ENCODE results near the gene CR1.
"Not testable (repeated sequence)": the region's sequence is repeated elsewhere in the genome, so short reads cannot be mapped to it uniquely, and the experiment has no call there.

CR1 gene

DNA sequence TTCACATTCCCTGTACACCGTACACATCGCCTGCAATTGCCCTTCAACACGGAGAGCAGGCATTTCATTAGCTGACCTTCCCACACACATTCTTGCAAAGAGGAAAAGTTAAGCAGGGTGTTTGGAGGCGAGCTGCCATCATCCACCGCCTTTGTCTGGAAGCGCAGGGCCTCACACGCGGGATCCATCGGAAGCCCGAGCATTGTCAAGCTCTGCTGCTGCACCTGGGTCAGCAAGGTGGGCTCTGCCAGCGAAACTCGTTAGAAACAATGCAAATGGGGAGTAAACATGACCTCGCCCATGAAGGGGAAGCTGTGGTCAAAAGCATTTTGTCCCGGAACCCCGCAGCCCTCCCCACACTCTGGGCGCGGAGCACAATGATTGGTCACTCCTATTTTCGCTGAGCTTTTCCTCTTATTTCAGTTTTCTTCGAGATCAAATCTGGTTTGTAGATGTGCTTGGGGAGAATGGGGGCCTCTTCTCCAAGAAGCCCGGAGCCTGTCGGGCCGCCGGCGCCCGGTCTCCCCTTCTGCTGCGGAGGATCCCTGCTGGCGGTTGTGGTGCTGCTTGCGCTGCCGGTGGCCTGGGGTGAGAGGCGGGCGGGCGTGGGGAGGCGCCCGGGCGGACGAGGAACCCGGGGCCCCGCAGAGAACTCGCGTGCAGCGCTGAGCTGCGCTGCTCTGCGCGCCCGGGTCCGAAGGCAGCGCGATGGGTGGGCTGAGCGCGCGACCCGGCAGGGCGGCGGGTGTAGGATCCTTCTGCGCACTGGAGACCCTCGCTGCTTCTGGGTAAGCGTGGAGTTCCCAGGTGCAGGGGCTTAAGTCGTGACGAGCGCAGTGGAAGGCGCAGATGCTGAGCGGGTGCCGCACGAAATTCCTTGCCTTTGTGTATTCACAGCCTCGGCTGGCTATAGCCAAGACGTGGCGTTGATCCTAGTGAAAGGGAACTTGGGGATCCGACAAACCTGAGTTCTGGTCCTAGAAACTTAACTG, at the start of gene CR1:
CR1 (plus strand) TSS at position 357 of the 992 bp plus-strand sequence; CDS start at position 468, 111 bp downstream.
- DNase-seq: peak; percentile 56

DNA sequence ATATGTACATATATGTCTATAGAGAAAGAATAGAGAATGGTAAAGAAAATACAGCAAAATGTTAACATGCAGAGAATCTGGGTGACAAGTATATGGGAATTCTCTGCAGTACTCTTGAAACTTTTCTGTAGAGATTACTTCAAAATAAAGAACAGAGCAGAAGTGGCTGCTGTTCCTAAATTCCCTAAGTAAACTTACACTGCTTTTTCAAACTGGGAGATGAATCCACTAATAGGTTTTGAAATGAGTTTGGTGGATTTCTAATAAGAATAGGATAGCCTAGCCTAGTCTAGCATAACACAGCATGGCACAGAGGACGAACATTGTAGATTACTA, 42.3 kb upstream of the CR1 start:
- DNase-seq: no peak

DNA sequence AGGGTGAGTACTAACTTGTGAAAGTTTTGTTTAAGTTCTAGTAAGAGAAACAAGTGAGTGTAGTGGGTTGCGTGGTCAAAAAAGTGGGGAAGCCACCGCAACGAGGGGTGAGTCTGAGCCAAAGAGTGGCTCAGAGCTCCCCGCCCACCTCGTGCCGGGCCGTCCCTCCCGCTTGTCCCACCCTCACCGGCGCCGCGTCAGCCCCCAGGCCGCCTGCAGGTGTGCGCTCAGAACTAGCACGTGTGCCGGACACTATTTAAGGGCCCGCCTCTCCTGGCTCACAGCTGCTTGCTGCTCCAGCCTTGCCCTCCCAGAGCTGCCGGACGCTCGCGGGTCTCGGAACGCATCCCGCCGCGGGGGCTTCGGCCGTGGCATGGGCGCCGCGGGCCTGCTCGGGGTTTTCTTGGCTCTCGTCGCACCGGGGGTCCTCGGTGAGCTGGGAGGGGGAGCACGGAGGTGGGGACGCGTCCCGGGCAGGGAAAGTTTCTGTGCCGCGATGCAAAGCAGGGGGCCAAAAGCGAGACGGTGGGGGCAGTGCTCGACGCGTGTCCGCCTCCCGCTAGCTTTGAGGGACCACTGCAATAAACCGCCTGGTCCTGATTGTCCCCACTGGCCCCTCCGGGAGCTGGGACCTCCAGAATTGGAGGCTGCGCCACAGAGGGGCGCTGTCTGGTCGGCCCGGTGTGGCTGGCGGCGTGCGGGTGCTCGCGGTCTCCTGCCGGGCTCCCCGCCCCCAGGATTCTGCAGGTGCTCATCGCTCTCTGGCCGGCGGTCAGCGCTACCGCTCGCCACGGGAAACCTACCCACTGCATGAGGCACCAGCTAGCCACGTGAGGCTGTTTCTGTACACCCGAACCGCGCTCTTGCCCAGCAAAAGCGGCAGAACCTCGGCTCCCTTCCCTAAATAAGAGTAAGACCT, 41.7 kb upstream of the CR1 start, which contains the start of gene CR2:
CR2 (plus strand) TSS at position 283 of the 919 bp plus-strand sequence; CDS start at position 374, 91 bp downstream.
- DNase-seq: no peak

DNA sequence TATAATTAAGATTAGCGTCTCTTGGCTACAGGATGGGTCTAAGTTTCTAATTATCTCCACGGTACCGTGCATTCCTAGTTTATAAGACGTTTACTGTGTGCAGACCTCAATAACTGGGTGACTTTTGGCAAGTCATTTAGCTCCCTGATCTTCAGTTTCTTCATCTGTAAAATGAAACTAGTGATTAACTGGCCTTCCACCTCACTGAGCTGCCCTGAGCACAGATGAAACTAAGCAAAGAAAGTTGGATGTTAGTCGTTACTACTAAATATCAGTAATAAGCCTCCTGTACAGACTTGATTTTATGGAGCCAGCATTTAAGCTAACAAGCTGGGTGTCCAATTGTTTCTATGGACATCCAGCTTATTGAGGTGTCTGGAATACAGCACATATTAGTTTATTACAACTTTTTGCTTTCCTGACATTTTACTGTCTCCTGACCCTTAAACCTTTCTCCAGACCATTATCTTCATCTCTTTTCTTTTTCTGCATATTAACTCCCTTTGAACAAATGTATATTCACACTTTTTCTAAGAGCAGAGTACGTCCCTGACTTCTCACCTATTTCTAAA, 40.7 kb upstream of the CR1 start:
- DNase-seq: no peak

DNA sequence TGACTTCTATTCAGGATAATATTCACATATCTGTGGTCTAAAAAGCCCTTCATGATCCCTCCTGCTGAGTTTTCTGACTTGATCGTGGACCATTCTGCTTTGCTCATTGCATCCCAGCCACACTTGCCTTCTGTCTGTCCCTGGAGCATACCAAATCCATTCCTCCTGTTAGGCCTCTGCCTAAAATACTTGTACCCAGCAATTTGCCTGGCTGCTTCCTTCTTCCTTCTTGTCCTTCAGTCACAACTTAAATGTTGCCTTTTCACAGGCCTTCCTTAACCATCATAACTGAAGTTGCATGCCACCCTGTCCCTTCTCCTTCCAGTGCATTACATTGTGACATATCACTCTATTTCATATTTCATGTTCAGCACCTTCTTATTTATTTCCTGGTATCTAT, 37.5 kb upstream of the CR1 start:
- no peak for DNase-seq

DNA sequence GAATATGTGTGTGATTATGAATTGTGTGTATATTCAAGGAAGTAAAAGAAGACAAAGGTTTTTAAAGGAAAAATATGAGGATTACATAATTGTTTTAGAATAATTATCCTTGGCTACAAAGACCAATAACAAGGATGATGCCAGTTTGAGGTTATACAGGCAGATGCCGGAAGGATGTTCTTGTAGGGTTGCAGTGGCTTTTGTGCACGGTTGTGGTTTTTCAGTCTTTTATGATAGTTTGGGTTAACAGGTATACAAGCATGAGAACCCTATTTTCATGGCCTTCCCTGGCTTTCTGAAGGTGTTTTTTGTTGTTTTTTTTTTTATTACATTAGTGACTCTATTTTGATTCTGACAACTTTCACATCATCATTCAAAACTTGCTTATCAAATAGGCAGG, 36.9 kb upstream of the CR1 start:
- no peak for DNase-seq

DNA sequence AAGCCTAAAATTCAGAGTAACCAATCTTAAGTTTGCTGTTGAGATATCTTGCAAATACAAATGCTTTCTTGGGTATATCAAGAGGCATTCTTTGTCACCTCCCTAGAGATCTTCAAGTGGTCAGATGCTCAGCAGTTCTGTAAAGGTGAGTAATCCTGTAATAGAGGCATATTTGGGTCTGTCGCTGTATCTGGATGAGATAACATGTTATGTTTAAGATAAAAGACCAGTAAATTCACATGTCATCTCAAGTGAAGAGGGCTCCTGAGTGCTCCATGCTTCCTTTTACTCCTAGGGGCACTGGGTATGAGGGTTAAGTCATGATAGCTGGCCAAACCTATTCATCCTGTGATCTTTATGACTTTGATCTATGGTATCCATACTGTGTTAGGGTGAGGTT, 34.3 kb upstream of the CR1 start:
- no peak for DNase-seq

DNA sequence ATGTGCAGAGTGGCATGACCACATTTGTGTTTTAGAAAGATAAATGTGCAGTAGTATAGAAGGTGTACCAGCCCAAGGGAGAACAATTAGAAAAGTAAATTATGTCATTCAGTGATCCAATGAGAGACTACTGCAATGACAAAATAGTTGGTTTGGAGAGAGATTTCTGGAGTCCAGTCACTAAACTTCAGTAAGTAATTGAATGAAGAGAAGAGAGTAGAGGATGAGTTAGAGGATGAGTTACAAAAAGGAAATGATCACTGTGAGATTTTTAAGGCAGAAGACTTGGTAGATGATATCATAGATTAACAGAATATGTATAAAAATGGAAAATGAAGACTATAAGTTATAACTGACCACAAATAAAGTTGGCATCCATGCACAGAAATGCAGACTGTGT, 33.4 kb upstream of the CR1 start:
- DNase-seq: no peak

DNA sequence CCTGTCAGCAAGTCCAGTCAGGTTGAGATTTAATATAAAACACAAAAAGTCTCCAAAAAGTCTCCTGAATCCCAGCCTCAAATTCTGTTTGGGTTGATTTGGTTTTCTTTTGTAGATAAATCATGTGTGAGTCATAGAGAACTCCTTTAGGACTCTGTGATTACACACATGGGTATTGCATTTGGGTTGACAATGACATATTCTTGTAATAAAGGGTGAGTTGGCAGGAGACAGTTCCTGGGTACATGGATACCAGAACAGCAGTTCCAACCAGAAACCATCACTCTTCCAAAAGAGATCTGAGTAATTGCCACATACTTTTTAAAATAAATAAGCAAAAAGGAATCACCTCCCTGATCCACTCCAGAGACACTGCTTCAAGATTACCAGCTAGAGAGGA, 32.9 kb upstream of the CR1 start:
- no peak for DNase-seq

DNA sequence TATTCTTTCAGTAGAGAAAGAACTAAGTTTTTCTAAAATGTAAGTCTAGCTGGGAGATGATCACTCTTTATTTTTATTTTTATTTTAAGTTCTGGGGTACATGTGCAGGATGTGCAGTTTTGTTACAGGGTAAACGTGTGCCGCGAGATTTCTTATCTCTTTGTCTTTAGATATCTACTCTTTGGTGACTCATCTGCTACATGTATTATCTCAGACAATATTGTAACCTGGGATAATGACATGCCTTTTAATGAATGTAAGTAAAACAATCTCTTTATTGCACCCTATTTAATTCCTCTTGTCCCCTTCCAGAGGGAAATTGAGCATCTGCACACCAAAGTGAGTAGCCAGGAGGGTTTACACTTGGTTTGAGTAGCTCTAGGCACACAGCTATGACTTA, 32.4 kb upstream of the CR1 start:
- DNase-seq: no peak

DNA sequence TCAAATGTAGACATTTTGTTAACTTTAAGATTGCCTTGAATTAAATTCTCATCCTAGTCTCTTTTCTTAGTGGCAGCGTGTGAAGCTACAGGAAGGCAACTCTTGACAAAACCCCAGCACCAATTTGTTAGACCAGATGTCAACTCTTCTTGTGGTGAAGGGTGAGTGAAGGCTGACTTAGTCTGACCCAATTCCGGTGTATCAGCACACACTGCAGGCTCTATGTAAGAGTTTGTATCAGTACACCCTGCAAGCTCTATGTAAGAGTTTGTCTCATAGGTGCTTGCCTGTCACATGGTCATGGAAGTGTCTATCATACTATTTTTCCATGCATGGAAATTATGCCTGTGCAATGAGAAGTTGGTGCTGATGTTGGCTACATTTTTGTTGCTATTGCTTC, 25.0 kb upstream of the CR1 start:
- no peak for DNase-seq

DNA sequence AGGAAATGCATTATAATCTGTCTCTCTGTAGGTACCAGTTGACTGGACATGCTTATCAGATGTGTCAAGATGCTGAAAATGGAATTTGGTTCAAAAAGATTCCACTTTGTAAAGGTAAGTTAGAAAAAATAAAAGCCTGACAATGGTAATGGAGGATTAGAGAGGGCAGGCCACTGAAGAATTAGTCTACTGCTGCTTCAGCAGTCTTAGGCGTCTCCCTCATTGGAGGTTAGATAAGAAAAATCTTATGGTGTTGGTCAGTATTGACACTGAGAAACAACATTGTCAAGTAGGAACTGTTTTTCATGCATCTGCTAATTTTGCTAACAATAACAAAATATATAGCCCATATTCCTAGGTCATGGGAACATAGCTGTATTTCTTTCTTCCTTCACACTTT, 21.7 kb upstream of the CR1 start:
- DNase-seq: no peak

DNA sequence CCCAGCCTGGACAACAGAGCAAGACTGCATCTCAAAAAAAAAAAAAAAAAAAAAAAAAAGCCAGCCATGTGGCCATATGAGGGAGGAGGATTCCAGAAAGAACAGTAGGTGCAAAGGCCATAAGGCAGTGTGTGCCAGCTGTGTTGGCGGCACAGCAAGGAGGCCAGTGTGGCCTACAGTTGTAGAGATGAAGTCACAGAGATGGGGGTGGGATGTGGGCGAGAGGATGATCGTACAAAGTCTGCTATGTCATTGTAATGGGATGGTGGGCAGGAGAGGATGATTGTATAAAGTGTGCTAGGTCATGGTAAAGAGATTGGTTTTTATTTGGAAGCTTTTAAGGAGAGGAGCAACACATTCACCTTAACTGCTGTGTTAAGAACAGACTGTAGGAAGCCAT, 9.8 kb upstream of the CR1 start:
- DNase-seq: no peak

DNA sequence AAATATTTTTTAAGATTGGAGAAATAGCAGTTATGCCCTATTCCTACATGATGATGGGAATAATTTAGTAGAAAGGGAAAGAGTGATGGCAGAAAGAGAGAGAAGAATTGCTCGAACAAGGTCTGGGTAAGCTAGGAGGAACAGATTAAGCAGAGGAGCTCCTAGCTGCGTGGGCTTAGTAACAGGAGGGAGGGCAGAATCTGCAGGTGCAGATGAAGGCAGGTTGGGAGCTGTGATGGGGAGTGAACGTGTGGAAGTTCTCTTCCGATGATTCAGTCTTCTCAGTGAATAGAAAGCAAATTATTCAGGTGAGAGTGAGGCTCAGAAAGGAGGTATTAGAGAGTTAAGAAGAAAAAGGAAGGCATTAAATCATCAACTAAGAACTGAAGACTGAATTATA, 8.3 kb upstream of the CR1 start:
- no peak for DNase-seq

DNA sequence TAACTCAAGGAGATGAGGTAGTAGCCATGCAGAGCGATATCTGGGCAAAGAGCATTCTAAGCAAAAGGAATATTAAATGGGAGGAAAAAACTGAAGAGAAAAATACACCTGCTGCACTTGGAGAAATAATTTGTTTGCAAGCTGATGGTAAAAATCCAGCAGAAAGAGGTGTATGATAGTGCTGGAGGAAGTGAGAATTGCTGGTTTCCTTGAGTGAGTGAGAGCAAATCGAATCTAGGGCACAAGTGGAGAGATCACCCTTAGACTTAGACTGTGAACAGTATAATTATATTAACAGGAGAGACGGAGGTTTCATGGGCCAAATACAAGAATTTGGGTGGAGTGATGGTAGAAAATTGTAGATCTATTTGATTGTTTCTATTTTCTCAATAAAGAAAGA, 2.7 kb upstream of the CR1 start:
- DNase-seq: no peak

DNA sequence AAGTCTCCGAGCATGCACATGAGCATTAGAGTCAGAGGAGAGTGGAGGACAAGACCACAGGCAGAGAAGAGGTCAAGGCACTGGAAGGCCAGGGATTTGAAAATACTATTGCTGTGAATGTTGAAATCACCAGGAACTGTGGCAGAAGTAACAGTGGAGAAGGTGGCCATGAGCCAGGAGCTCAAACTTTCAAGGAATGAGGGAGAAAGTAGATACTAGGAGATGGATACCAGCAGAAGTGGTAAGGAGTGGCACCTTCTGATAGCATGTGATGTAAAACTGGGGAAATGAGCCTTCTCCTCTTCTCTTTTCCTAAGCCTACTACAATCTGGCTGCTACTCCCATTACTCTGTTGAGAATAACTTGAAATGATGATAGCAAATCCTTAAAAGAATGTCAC, 1.8 kb upstream of the CR1 start:
- no peak for DNase-seq

DNA sequence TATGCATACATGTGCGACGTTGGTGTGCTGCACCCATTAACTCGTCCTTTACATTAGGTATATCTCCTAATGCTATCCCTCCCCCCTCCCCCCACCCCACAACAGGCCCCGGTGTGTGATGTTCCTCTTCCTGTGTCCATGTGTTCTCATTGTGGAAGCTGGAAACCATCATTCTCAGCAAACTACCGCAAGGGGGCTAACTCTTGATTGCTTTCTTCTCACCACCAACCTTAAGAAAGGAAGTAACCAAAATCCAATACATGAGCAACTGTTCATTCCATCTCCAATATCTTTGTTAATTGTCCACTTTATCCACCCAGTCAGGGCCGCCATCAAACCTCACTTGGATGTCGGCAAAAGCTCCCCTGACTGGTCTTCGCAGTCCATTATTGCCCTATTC, 676 bp upstream of the CR1 start:
- not testable (repeated sequence) for DNase-seq

DNA sequence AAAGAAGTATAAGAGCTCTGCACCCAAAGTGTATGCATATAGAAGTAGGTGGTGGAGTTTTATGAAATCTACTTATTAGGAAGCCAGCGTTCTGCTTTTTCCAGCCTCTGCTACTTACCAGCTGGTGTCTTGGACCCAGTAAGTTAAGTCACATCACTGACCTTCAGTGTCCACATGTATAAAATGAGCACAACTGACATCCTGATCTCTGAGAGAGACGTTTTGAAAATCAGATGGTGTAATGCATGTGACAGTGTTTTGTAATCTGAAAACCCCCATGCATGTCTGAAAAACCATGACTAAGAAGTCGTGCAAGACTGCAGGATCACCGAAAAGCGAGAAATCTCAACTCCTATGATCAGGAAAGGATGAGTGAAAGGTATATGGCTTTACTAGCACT, 2.0 kb downstream of the CR1 start:
- DNase-seq: peak; percentile 82 to 86

DNA sequence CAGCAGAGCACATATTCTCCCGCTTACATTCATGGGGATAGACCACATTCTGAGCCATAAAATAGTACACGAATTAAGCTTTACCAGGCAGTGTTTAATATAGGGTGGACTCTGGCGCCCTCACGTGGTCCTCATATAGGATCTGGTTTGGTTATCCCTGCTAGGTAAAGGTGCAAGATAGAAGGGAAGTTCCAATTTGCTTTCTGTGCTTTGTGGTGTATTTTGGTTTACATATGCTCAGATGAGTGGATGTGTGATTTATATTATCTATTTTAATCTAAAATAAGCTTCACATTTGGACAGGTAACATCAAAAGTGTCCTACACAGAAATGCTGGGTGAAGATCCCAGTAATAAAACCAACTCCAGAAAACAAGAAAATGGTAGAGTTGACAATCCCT, 3.6 kb downstream of the CR1 start:
- peak; percentile 68 to 82 for DNase-seq

DNA sequence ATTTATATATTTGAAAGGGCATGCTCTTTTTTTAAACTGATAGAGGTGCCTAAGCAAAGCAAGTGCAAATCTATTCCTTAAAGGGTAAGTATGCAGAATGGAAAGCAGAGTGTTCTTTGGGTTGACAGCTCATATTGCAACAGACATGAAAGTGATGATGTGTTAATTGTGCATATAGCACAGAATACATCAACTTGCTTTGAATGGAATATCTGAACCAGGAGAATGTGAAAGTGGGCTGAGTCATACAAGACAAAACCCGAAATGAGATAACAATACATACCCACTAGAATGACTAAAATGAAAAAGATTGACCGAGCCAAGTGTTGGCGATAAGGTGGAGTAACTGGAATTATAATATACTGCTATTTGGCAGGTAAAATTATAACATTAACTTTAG, 4.3 kb downstream of the CR1 start:
- DNase-seq: no peak

DNA sequence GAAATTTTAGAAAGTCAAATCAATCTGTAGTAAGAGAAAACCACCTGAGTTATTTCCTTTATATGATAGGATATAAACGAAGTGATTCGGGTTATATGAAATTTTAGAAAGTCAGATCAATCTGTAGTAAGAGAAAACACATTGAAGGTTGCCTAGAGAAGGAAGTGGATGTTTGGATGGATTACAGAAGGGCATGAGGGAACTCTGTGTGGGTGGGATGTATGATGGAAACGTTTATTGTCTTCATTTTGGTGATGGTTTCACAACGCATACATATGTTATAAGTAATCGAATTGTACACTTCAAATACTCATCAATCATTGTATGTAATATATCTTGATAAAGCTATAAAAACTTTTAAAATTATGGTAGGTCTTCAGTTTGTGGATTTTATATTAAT, 5.1 kb downstream of the CR1 start:
- DNase-seq: no peak

DNA sequence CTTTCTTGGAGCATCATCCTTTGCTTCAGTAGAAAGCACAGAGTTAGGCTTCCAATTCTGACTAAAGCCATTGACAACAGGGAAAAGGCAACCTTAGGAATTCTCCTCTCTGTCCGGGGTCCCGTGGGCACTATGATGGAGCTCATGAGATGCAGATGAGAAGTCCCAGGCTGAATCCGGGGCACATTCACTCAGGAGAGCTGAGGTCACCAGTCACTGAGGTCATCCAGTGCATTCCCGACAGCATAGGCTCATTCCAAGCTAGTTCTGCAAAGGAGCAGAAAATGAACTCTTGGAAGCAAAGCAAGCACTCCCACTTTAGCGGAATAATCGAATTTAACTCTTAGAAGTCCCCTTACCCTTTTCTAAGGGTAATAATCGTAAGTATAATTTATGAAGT, 6.8 kb downstream of the CR1 start:
- DNase-seq: no peak

DNA sequence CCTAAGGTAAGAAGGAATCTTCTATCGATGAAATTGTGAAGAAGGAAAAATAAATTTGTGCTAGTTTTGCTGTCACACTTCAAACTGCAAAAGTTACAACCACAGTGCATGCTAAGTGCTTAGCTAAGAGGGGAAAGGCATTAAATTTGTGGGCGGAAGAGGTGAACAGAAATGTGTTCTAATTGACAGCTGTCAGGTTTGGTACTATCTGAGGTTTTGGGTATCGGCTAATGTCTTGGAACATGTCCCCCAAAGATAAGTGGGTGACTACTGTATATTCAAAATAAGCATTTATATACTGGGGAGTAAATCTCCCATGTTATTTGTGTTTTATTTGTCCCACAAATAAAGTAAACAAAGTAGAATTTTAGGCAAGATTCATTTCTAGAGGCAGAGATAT, 8.0 kb downstream of the CR1 start:
- DNase-seq: no peak

DNA sequence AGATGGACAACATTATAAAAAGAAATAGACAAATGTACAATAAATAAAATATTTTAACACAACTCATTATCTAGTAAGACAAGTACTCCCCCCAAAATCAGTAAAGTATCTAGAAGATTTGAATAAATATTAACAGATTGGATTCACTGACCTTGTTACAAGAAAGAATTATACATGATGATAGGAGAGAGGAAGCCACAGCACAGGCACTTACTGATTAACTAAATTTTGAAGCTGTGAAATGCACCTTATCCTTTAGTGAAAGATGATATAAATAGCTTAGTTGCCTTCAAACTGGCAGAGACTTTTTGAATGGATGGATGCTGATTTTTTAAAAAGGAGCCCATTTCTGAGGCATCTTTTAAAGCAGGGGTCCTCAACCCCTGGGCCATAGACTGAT, 8.5 kb downstream of the CR1 start:
- no peak for DNase-seq

Measured in AML-193 (cell line).